Cardiac muscle cell (in vitro differentiated cells and primary cell): Measurements from ENCODE around the gene PICALM. TPM values are rescaled to one million over a fixed set of nuclear protein-coding genes. Genes with fewer than 3 reads are reported as not detected.

Source experiments
- DNase-seq, 2 donors: peaks; one replicate each; pipeline versions ENCODE4 v3.0.0 to v3.0.0-alpha.2; 2010 to 2017; ENCODE audit warnings: low read depth in 1 of 2, low spot score in 1 of 2
- H3K27ac ChIP-seq: fragments of 200-600 bp; sonication (generic); 2 replicates; pipeline ENCODE4 v1.5.1; 2016
- H3K27me3 ChIP-seq: fragments of 200-600 bp; sonication (generic); 2 replicates; pipeline ENCODE4 v1.6.0; 2016; ENCODE audit warnings: control low read depth
- H3K36me3 ChIP-seq: fragments of 200-600 bp; sonication (generic); 2 replicates; pipeline ENCODE4 v1.5.1; 2016; ENCODE audit warnings: control low read depth
- H3K4me1 ChIP-seq: fragments of 200-600 bp; sonication (generic); 2 replicates; pipeline ENCODE4 v1.8.1; 2017; ENCODE audit warnings: low read depth, mild to moderate bottlenecking, mixed run types
- H3K4me3 ChIP-seq: fragments of 200-600 bp; sonication (generic); 2 replicates; pipeline ENCODE4 v1.5.1; 2016; ENCODE audit warnings: mild to moderate bottlenecking
- H3K9me3 ChIP-seq: fragments of 200-600 bp; sonication (generic); 2 replicates; pipeline ENCODE4 v1.5.1; 2017; ENCODE audit warnings: low read depth, mild to moderate bottlenecking, control low read depth
- CTCF ChIP-seq: IDR thresholded peaks from 2 replicates; pipeline ENCODE4 v1.5.1; 2012; ENCODE audit warnings: low read depth, mild to moderate bottlenecking, low read length
- polyA plus RNA-seq: library from polyadenylated mRNA; unstranded; fragments of >200 nt; fragmentation: Nextera tagmentation; extraction: Ambion mirVana; gene quantifications from 2 replicates; pipeline ENCODE4 v1.2.1, GENCODE V29; 2016
- total RNA-seq: library from RNA; depleted of rRNA; stranded (reverse); fragments of >200 nt; gene quantifications from 2 replicates; pipeline ENCODE4 v1.2.3, GENCODE V29; 2016

PICALM gene
- total and polyA plus RNA-seq, 2 experiments from 2014 or later = 49.9 to 110 TPM

DNA sequence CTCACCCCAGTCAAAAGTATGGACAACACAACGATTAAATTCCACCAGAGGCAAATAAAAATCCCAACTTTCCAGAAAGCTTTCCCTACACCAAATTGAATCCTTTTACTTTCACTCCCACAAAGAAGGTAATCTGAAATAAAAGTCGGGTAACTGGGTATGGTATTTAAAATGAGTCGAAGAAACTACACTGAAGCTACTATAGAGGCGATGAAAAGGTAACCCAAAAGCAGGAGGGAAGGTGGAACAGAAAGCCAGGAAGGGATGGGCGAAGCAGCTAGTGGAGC, 1.1 kb downstream of the PICALM start:
- peaks cover 30% of the 10 kb centered on the region for H3K4me1 ChIP-seq
- TF ChIP-seq CTCF = no peak
- H3K4me3 ChIP-seq = peak overlapping the region; percentile 83
- no peaks in the 10 kb centered on the region for H3K36me3 ChIP-seq
- H3K27ac ChIP-seq = peak overlapping the region; percentile 100
- no peaks in the 10 kb centered on the region for H3K9me3 ChIP-seq
- no peak for DNase-seq
- no peaks in the 10 kb centered on the region for H3K27me3 ChIP-seq

DNA sequence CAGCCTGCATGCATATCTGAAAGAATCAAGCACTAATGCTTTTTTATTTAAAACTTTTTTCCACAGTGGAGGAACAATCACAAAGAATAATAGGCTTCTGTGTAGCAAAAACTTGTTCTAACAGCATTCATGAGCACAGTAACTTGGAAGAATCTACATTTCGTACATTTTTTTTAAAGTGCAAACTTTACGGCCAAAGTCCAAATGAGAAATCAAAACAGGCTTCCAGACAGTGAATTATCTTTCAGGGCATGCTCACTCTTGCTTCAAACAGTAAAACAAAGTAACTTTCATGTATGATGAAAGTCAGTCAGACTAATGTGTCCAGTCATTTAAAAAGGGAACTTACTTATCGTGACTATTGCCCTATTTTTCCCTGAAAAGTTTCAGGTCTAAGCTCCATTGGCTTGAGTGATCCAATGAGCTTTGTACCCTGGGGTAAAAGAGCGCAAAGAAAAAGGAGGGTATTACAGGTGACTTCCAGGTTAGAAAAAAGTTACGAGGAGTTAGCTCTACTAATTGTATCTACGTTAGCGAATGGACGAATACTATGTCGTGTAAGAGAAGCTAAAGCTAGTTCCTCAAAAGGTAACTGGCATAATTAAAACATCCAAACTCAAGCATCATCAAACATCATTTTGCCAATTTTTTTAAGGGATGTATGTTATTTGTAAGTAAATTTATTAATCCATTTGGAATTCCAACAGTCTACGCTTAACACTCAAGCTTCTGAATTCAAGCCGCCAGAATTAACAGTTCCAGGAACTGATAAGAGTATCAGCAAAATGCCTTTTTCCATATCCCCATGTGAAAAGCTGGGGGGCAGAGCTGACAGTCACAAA, 1.7 kb downstream of the PICALM start:
- Histone ChIP-seq H3K4me3 (peak overlapping the region; percentile 83), H3K9me3 (no peaks in the 10 kb centered on the region), H3K27ac (peak overlapping the region; percentile 100), H3K4me1 (peaks cover 32% of the 10 kb centered on the region), H3K27me3 (no peaks in the 10 kb centered on the region), H3K36me3 (no peaks in the 10 kb centered on the region)
- DNase-seq = peak in 1 of 2 donors; percentile 12
- no peak for TF ChIP-seq CTCF

GRCh38 chr11:86066657-86067008, 2.3 kb downstream of the PICALM start:
- TF ChIP-seq CTCF = no peak
- peak overlapping the region; percentile 100 for H3K27ac ChIP-seq
- no peaks in the 10 kb centered on the region for H3K27me3 ChIP-seq
- peak overlapping the region; percentile 83 for H3K4me3 ChIP-seq
- no peak for DNase-seq
- H3K9me3 ChIP-seq = no peaks in the 10 kb centered on the region
- no peaks in the 10 kb centered on the region for H3K36me3 ChIP-seq
- peaks cover 32% of the 10 kb centered on the region for H3K4me1 ChIP-seq

DNA sequence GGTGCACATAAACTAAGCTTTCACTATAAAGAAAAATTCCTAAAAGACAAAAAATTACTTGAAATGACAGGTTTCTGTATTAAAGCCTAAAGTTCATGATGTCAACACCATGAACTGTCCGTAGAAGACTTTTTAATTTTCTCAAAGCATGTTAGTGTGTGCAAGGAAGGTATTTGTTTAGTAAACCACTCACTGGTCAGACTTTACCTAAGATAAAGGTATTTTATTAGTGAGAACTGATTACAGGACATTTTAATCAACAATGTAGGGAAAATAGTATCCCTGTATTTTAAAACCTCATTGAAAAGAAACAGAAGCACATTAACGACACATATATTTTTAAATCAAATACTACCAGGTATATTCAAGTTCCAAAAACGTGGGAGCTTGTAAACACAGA, 2.9 kb downstream of the PICALM start:
- no peak for TF ChIP-seq CTCF
- Histone ChIP-seq H3K36me3 (no peaks in the 10 kb centered on the region), H3K27me3 (no peaks in the 10 kb centered on the region), H3K4me3 (peak overlapping the region; percentile 83), H3K9me3 (no peaks in the 10 kb centered on the region), H3K27ac (peak overlapping the region; percentile 100), H3K4me1 (peaks cover 32% of the 10 kb centered on the region)
- no peak for DNase-seq

GRCh38 chr11:86064220-86064803, 4.6 kb downstream of the PICALM start:
- H3K4me1 ChIP-seq = peaks cover 31% of the 10 kb centered on the region
- no peaks in the 10 kb centered on the region for H3K27me3 ChIP-seq
- H3K27ac ChIP-seq = no peak overlapping the region
- DNase-seq = no peak
- no peak overlapping the region for H3K4me3 ChIP-seq
- TF ChIP-seq CTCF = no peak
- H3K9me3 ChIP-seq = no peaks in the 10 kb centered on the region
- no peaks in the 10 kb centered on the region for H3K36me3 ChIP-seq
